Measurements from ENCODE around the gene TFF1.

TFF1 gene

DNA sequence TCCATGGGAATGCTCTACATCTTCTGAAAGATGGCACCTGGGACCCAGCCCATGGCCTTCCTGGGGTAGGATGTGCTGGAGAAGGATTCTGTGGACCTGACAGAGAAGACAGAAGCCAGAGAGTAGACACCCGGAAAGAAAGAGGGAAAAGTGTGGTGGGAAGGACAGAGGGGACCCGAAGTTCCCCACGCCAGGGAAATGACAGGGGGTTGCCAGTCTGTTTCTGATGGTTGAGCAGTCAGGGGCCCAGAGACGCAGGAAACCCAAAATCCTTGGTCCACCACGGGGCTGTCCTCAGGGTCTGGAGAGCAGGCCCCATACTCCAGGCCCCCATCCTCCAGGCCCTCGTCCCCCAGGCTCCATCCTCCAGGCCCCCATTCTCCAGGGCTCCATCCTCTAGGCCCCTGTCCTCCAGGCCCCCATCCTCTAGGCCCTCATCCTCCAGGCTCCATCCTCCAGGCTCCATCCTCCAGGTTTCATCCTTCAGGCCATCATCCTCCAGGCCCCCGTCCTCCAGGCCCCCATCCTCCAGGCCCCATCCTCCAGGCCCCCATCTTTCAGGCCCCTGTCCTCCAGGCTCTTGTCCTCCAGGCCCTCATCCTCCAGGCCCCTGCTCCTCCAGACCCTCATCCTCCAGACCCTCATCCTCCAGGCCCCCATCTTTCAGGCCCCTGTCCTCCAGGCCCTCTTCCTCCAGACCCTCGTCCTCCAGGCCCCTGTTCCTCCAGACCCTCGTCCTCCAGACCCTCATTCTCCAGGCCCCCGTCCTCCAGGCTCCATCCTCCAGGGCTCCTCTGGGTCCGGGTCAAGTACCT lies 14.5 kb downstream of the TFF1 start:
- in situ Hi-C loops (cut with HindIII; ENCODE audit: low pct_ligation_motif_present, low pct_unique_long_range_greater_than_20kb, low sequenced_read_pairs): no loop called here

DNA sequence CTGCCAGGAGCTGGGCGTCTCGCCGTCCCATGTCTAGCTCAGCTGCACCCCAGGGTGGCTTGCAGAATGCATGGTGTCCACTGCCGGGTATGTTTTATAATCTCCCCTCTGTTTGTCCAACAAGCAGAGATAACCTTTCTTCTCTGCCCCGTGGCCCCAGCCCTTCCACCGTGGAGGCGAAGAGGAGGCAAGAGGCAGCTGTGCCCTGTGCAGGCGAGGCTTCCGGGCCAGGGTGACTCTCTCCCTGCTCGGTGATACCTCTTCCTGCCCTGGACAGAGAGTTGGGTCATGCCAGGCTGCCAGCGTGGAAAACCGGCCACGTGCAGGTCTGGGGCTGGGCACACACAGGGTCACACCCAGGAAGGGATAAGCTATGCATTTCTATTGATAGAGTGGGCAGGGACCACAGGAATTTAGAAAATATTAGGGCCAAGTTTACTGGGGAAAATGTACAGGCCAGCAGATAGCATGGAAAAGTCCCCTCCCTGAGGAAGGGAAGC lies 15.4 kb downstream of the TFF1 start, which contains the start of gene TFF2:
TSS of gene TFF2 (minus strand) at position 68 of the 500 bp plus-strand sequence. CDS start at position 31, 37 bp downstream.
- in situ Hi-C loops (cut with HindIII; ENCODE audit: low pct_ligation_motif_present, low pct_unique_long_range_greater_than_20kb, low sequenced_read_pairs): no loop called here
- no peak for DNase-seq

More for the DNA sequence above, 14.5 kb downstream of the TFF1 start:
- no peak for DNase-seq

DNA sequence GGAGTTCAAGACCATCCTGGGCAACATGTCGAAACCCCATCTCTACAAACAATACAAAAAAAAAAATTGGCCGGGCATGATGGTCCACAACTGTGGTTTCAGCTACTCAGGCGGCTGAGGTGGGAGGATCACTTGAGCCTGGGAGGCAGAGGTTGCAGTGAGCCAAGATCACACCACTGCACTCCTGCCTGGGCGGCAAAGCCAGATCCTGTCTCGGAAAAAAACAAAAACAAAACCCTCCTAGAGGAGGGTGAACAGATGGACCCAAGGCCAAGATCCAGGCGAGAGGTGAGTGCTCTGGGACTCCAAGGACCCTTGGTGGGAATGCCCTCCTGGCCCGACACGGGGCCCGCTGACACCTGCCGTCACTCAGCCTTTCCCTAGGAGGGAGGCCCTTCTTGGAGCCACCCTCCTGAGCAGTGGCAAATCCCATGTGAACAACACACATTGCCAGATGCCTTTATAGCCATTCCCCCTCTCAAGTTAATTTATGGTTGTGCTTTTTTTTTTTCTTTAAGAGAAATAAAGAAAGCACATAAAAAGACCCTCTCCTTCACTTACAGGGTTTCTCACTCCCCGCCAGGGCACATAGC lies 15.9 kb downstream of the TFF1 start:
- in situ Hi-C loops (cut with HindIII; ENCODE audit: low pct_ligation_motif_present, low pct_unique_long_range_greater_than_20kb, low sequenced_read_pairs): no loop called here
- no peak for DNase-seq

DNA sequence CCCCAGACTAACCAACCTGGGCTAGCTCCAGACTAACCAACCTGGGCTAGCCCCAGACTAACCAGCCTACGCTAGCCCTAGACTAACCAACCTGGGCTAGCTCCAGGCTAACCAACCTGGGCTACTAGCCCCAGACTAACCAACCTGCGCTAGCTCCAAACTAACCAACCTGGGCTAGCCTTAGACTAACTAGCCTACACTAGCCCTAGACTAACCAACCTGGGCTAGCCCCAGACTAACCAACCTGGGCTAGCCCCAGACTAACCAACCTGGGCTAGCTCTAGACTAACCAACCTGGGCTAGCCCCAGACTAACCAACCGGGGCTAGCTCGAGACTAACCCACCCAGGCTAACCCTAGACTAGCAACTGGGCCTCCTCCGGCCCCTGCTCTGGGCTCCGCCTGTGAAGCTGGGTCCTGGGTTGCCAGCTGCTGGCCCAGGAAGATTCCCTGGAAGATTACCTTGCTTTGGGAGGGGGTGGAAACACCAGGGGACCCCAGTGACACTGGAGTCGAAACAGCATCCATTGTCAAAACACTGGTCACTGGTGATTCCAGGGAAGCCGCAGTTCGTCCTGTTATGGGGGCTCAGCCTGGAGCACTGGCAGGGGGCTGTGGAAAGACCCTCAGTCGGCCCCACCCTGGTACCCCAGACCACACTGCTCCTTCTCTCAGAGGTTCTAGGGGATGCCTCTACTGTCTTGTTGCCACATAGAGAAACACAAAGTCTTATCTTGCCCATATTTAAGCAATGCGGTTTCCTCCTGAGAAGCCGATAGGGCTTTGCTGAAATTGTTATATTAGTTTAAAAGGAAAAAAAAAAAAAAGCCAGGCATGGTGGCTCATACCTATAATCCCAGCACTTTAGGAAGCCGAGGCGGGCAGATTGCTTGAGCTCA lies 16.7 kb downstream of the TFF1 start:
- no peak for DNase-seq

DNA sequence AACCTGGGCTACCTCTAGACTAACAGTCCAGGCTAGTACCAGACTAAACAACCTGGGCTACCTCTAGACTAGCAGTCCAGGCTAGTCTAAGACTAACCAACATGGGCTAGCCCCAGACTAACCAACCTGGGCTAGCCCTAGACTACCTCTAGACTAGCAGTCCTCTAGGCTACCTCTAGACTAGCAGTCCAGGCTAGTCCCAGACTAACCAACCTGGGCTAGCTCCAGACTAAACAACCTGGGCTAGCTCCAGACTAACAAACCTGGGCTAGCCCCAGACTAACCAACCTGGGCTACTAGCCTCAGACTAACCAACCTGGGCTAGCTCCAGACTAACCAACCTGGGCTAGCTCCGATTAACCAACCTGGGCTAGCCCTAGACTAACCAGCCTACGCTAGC lies 17.6 kb downstream of the TFF1 start:
- in situ Hi-C loops (cut with HindIII; ENCODE audit: low pct_ligation_motif_present, low pct_unique_long_range_greater_than_20kb, low sequenced_read_pairs): no loop called here
- DNase-seq: no peak

More for the DNA sequence above, 16.7 kb downstream of the TFF1 start:
- in situ Hi-C loops (cut with HindIII; ENCODE audit: low pct_ligation_motif_present, low pct_unique_long_range_greater_than_20kb, low sequenced_read_pairs): no loop called here

DNA sequence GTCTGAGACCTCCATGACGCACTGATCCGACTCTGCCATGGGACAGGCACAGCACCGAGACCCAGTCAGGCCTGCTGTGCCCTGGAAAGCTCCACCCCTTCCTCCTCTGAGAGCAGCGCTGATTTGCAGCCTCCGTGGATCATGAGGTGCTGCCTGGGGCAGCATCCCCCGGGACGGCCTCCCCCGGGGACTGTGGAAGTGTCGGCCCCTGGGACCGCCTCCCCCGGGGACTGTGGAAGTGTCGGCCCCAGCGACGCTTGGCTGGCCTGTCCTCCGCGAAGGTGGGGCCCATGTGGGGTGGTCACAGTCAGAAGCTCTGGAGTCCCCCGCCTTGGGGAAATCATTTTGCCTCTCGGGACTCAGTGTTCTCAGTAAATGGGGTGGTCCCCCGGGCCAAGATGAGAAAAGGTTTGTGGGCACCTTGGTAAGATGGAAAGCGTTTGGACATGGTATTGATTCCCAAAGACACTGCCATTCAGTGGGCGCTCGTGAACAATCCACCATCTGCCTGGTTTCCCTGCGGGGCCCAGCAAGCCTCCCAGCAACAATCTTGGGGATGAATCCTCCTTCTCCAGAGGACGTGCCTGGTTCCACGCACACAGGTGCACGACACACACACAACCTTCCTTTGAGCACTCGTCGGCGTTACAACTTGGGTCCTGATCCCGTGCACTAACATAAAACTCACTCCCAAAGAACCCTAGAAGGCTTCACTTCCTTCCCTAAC lies 18.6 kb downstream of the TFF1 start:
- in situ Hi-C loops (cut with HindIII; ENCODE audit: low pct_ligation_motif_present, low pct_unique_long_range_greater_than_20kb, low sequenced_read_pairs): no loop called here
- no peak for DNase-seq

DNA sequence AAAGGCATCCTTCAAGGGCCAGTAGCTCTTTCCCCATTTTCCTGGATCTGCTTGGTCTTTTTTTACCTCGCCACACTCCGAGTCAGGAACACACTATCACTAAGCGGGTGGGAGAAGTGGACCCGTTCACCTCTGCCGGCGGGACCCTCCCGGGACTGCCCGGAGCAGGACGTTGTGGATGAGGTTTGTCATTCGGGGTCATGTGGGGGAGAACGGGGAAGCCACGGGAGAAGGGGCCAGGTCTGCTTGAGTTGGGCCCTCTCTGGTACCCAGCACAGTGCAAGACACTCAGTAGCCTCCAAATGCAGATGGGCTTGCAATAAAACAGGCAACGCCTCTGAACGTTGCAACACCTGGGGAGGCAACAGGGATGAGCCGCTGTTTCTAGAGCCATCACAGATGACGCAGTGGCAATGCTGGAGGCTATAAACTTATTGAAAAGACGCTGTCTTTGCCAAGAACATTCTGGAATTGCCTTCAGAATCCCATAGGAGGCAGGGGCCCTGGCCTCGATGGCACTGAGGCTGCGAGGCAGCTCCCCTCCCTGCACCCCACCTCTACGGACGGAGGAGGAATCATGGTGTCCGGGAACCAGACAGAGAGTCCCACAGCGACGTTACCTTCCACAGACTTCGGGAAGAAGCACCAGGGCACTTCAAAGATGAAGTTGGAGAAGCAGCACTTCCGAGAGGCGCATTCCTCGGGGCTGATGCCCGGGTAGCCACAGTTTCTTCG lies 19.3 kb downstream of the TFF1 start:
- in situ Hi-C loops (cut with HindIII; ENCODE audit: low pct_ligation_motif_present, low pct_unique_long_range_greater_than_20kb, low sequenced_read_pairs): no loop called here
- no peak for DNase-seq

DNA sequence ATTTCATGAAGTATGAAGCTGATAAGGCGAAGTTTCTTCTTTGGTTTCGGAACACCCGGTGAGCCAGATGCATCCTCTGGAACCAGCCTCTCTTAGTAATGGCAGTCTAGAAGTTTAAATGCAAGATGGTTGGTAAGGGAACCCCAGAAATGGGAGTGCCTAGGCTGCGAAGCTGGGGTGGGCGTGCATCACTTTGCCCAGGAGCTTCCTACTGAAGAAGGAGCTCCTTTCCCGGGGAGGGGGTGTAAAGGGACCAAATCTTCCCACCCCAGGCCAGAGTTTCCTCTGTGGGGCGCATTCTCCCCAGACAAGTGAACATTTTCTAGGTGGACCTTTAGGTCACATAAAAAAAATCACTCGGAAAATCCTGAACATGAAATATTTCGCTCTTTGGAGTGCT lies 19.9 kb downstream of the TFF1 start:
- in situ Hi-C loops (cut with HindIII; ENCODE audit: low pct_ligation_motif_present, low pct_unique_long_range_greater_than_20kb, low sequenced_read_pairs): no loop called here
- DNase-seq: no peak

DNA sequence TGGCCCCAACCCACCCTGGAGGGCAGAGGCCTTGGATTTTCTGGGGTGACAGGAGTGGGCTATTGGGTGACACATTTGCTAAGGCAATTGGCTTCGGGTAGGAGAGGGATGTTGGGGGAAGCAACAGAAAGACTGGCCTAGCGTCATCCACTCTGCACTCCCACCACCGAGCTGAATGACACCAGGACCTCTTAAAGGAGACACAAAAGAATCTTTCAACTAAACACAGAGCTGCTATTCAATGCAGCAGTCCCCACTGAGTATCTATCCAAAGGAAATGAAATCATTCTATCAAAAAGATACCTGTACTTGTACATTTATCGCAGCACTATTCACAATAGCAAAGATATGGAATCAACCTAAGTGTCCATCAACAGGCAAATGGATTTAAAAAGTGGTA lies 21.7 kb downstream of the TFF1 start:
- in situ Hi-C loops (cut with HindIII; ENCODE audit: low pct_ligation_motif_present, low pct_unique_long_range_greater_than_20kb, low sequenced_read_pairs): no loop called here
- no peak for DNase-seq

DNA sequence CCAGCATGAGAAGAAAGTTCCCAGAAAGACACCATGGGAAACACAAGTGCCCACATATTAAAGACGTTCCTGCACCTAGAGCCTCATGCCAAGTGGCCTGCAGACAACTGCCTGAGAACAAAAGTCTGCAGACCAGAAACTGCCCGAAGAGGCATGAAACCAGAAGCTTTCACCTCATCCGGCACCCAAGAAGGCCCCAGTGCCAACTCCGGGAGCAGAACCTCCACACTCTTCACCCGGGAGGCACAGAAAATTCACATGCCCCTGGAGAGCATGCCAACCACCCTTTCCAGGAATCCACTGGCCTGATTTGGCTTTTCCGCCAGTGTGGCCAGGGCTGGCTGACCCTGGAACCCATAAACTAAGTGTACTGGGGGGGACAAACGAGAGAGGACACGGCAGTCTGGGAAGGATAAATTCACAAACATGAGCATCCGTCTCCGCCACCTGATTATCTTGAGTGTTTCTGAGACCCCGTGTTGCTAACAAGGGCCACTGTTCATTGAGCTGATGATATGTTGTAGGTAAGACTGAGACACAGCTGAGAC lies 22.3 kb downstream of the TFF1 start:
- no peak for DNase-seq
- in situ Hi-C loops (cut with HindIII; ENCODE audit: low pct_ligation_motif_present, low pct_unique_long_range_greater_than_20kb, low sequenced_read_pairs): no loop called here

DNA sequence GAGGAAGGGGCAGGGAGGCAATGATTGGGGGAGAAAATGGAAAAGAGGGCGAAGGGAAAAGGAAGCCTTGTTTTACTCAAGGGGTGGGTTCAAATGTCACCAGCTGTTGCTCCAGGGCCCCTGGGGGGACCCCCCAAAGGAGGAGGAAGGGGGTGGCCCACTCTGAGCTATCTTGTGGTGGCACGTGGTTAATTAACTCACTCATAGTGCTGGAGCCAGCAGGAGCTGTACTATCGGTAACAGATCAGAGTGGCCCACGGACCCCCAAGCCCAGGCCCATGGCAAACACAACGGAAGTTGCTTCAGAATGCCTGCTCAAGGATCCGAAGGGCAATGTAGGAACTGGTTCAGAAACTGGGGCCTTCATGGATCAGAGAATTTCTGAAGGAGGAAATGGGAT lies 22.8 kb downstream of the TFF1 start:
- in situ Hi-C loops (cut with HindIII; ENCODE audit: low pct_ligation_motif_present, low pct_unique_long_range_greater_than_20kb, low sequenced_read_pairs): no loop called here
- DNase-seq: no peak

DNA sequence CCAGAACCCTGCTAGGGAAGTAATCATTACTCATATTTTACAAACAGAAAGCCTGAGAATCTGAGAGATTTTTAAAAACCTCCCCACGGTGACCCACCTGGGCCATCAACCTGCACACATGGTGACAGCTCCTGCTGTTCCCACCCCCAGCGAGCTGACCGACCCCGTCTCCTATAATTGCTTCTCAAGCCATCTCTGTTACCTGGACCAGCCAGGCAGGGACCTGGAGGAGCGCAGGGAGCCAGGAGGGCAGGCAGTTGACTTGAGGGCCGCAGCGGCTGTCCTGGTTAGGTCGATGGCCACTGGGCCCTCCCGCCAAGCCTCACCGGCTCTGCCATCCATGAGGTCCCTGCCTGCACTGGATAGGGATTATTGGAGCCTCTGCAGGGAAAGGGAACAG lies 23.2 kb downstream of the TFF1 start:
- no peak for DNase-seq
- in situ Hi-C loops (cut with HindIII; ENCODE audit: low pct_ligation_motif_present, low pct_unique_long_range_greater_than_20kb, low sequenced_read_pairs): no loop called here

DNA sequence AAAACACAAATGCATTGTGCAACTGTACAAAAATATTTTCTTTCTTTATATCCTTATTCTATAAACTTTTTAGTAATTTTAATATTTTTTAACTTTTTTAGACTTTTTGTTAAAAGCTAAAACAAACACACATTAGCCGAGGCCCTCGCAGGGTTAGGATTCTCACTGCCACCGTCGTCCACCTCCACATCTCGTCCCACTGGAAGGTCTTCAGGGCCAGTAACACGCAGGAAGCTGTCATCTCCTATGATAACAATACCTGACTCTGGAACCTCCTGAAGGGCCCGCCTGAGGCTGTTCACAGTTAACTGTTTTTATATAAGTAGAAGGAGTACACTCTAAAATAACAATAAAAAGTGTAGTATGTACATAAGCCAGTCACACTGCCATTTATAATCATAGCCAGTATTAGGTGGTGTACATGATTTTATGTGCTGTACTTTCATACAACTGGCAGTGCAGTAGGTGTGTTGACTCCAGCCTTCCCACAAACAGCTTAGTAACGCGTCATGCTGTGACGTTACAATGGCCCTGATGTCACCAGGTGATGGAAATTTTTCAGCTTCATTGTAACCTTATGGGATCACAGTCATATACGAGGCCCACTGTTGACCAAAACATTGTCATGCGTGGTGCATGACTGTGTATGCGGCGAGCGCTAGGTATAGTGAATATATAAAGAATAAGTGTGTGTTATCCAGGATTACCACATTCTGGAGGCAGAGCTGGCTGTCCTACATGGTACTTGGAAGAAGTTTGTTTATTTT lies 24.4 kb downstream of the TFF1 start:
- in situ Hi-C loops (cut with HindIII; ENCODE audit: low pct_ligation_motif_present, low pct_unique_long_range_greater_than_20kb, low sequenced_read_pairs): no loop called here
- no peak for DNase-seq

DNA sequence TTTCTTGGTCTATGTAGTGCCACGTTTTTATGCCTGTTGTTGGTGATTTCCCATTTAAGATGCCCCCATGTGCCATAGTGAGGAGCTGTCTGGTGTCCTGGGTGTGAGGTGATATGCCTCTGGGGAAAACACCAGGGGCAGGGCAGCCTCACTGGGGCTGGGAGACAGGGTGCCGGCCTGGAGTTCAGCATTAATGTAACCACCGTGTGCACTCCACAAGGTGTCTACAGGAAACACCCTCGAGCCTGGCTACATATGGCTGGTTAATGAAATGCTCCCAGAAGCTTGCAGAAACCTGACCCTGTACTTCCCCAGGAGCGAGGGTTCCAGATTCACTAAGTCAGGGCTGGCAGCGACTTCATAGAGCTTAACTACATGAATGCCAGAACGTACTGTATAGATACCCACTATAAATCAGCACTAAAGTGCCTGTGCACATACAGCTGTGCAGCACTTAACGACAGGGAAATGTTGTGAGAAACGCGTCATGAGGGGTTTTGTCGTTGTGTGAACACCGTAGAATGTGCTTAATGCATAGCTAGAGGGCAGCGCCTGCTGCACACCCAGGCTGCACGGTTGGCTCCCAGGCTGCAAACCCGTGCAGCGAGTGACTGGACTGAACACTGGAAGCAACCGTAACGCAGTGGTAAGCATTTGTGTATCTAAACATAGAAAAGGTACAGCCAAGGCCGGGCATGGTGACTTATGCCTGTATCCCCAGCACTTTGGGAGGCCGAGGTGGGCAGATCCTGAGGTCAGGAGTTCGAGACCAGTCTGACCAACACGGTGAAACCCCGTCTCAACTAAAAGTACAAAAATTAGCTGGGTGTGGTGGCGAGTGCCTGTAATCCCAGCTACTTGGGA lies 25.9 kb downstream of the TFF1 start:
- in situ Hi-C loops (cut with HindIII; ENCODE audit: low pct_ligation_motif_present, low pct_unique_long_range_greater_than_20kb, low sequenced_read_pairs): no loop called here

DNA sequence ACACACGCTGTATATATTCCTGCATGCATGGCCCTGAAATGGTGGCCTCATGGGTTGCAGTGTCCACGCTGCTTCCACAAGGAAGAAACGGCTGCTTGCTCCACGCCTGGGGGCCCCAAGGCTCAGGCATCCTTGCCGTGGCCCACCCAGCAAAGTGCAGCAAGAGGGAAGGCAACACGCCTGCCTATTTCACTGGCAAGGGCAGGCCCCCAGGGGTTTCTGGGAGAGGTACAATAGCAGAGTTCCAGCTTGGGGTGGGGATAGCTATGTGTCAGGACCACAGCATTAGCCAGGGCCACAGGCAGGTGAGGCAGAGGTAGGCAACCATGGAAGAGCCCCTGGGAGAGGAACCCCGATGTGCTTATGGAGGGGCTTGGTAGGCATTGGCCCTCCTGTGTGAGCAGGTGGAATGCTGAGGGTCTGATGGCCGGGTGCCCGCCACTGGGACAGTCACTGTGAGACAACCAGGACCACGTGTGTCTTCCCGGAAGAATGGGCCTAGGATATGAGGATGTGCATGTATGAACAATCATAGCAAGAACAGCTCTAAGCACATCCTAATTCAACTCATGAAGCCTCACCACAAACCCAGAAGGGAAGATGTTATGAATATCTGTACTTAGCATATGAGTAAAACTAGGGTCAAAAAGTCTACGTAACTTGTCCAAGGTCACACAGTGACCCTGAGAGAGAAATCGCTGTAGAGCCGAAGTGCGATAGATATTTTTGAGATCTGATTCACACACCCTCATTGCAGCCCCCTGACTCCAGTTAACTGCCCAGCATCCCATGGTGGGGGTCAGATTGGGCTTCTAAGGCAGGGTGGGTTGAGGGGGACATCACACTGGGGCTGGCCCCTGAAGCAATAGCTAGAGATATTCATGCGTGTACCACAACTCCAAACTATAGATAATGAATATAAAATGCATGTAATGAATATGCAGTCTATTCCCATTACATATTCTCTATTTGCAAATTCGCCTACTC lies 27.3 kb downstream of the TFF1 start:
- in situ Hi-C loops (cut with HindIII; ENCODE audit: low pct_ligation_motif_present, low pct_unique_long_range_greater_than_20kb, low sequenced_read_pairs): no loop called here
- DNase-seq: no peak

More for the DNA sequence above, 25.9 kb downstream of the TFF1 start:
- no peak for DNase-seq

Measured in ACHN (cell line).